ENCODE measurements around the gene TMEM72.

The TMEM72 gene

DNA sequence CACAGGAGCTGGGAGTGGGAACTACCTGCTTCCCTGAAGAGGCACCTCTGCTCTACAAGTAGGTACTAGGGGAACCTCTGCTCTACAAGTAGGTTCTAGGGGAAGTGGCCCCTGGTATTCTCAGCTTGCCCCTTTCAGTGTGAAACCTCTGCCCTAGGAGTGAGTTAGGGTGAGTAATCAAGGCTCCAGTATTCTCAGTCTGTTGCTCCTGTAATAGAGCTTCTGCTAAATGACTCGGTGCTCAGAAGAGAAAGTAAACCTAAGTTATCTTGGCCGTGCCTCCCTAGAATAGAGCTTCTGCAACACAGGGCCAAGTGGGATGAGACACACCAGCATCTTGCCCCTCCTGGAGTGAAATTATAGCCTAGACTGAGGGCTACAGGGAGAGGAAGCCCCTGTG lies 35.1 kb downstream of the TMEM72 start:
- Histone ChIP-seq H3K4me1 (no peaks in the 10 kb centered on the region), H3K4me3 (ENCODE audit: low read depth, low read length) (no peak overlapping the region), H3K9ac (no peak overlapping the region), H3K27ac (no peak overlapping the region), H3K9me3 (ENCODE audit: control insufficient read depth, low read length) (no peaks in the 10 kb centered on the region), H3K27me3 (ENCODE audit: control insufficient read depth, insufficient read depth, low read length) (no peaks in the 10 kb centered on the region), H3K79me2 (no peaks in the 10 kb centered on the region), H3K36me3 (ENCODE audit: control insufficient read depth, insufficient read depth, low read length) (no peaks in the 10 kb centered on the region), H2AFZ (no peak overlapping the region), H3K4me2 (ENCODE audit: low read length) (no peak overlapping the region)
- TF ChIP-seq CTCF (IDR thresholded peaks at IDR 0.05) = no peak

DNA sequence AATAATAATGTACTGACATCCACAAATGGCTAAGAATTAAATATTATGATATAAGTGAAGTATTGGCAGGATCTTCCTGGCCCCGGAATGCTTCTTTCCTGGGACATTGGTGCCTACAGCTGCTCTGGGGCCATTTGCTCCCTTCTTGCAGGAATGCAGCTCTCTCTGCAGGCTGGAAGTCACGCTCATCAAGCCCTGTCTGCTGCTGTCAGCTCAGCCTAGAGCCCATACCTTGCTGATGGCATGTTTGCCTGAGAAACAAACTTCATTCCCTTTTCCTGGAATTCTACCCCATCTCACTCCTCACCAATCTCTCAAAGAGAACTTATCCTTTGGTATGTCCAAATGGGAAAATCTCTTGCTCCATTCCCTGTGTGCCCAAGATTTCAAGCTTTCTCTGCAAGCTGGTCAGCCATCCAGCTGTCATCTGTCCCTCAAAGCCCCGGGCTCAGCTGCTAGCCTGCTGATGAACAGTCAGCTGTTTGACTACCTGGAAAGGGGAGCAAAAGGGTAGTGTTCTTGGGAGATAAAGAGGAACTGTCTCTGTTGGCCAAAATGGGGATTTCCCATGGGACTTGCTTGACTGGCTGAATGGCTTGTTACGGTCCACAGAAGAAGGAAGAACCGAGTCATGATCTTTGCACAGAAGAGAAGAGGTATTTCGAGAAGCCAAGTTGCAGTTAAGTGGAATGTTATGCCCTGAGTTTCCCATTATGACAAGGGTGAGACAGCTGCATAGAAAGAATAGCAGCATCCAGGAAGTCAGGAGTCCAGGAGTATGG lies 36.4 kb downstream of the TMEM72 start:
- no peak for TF ChIP-seq CTCF (IDR thresholded peaks at IDR 0.05)
- Histone ChIP-seq H3K9ac (no peak overlapping the region), H3K4me1 (no peaks in the 10 kb centered on the region), H3K27me3 (ENCODE audit: control insufficient read depth, insufficient read depth, low read length) (no peaks in the 10 kb centered on the region), H3K79me2 (no peaks in the 10 kb centered on the region), H3K27ac (no peak overlapping the region), H2AFZ (no peak overlapping the region), H3K9me3 (ENCODE audit: control insufficient read depth, low read length) (no peaks in the 10 kb centered on the region), H3K36me3 (ENCODE audit: control insufficient read depth, insufficient read depth, low read length) (no peaks in the 10 kb centered on the region), H3K4me2 (ENCODE audit: low read length) (no peak overlapping the region), H3K4me3 (ENCODE audit: low read depth, low read length) (no peak overlapping the region)

DNA sequence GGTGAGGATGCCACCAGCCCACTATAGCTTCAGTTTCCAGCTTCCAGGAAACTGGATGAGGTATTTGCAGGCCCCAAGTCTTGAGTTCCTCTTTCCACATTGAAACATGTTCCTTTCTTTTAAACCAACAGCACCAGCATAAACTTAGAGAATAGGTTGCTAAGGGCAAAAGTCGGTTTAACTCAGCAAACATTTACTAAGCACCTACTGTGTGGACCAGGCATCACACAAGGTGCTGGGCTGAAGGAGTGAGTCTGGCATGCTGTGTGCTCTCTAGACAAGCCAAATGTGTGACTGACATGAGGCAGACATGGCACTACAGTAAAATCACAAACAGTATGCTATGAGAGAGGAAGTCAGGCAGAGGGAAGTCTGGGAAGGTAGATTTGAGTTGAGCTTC lies 37.5 kb downstream of the TMEM72 start:
- no peak overlapping the region for H3K27ac ChIP-seq
- no peak overlapping the region for H2AFZ ChIP-seq
- no peak overlapping the region for H3K4me2 ChIP-seq (ENCODE audit: low read length)
- no peaks in the 10 kb centered on the region for H3K36me3 ChIP-seq (ENCODE audit: control insufficient read depth, insufficient read depth, low read length)
- TF ChIP-seq CTCF (IDR thresholded peaks at IDR 0.05) = no peak
- H3K4me3 ChIP-seq (ENCODE audit: low read depth, low read length) = no peak overlapping the region
- no peaks in the 10 kb centered on the region for H3K9me3 ChIP-seq (ENCODE audit: control insufficient read depth, low read length)
- H3K4me1 ChIP-seq = no peaks in the 10 kb centered on the region
- H3K9ac ChIP-seq = no peak overlapping the region
- H3K79me2 ChIP-seq = no peaks in the 10 kb centered on the region
- H3K27me3 ChIP-seq (ENCODE audit: control insufficient read depth, insufficient read depth, low read length) = no peaks in the 10 kb centered on the region

GRCh38 chr10:44949127-44949802 lies 38.1 kb downstream of the TMEM72 start:
- H3K36me3 ChIP-seq (ENCODE audit: control insufficient read depth, insufficient read depth, low read length) = no peaks in the 10 kb centered on the region
- no peak overlapping the region for H3K27ac ChIP-seq
- H3K4me3 ChIP-seq (ENCODE audit: low read depth, low read length) = no peak overlapping the region
- H3K79me2 ChIP-seq = no peaks in the 10 kb centered on the region
- H3K9me3 ChIP-seq (ENCODE audit: control insufficient read depth, low read length) = no peaks in the 10 kb centered on the region
- H3K27me3 ChIP-seq (ENCODE audit: control insufficient read depth, insufficient read depth, low read length) = no peaks in the 10 kb centered on the region
- no peak overlapping the region for H2AFZ ChIP-seq
- no peak overlapping the region for H3K9ac ChIP-seq
- TF ChIP-seq CTCF (IDR thresholded peaks at IDR 0.05) = no peak
- no peaks in the 10 kb centered on the region for H3K4me1 ChIP-seq
- H3K4me2 ChIP-seq (ENCODE audit: low read length) = no peak overlapping the region
